ENCODE measurements around the gene TBL3.

DNA sequence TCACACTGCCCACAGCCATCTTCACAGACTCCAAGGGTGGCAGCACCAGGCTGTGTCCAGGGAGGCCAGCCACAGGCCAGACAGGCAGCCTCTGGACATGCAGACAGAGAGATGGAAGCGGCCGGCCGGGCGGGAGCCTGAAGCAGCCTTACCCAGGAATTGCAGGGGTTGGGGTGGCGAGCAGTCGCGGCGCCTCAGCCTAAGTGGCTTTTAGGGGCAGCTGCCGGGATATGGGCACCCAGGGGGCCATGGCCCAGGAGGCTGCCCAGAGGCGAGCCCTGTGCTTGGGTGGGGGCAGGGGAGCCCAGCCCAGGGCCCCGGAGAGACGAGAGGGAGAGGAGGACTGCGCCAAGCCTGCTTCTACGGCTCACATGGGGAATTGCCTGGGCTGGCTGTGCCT, 53.4 kb downstream of the TBL3 start:
- TF ChIP-seq, protein P1, sequence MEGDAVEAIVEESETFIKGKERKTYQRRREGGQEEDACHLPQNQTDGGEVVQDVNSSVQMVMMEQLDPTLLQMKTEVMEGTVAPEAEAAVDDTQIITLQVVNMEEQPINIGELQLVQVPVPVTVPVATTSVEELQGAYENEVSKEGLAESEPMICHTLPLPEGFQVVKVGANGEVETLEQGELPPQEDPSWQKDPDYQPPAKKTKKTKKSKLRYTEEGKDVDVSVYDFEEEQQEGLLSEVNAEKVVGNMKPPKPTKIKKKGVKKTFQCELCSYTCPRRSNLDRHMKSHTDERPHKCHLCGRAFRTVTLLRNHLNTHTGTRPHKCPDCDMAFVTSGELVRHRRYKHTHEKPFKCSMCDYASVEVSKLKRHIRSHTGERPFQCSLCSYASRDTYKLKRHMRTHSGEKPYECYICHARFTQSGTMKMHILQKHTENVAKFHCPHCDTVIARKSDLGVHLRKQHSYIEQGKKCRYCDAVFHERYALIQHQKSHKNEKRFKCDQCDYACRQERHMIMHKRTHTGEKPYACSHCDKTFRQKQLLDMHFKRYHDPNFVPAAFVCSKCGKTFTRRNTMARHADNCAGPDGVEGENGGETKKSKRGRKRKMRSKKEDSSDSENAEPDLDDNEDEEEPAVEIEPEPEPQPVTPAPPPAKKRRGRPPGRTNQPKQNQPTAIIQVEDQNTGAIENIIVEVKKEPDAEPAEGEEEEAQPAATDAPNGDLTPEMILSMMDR (IDR thresholded peaks at IDR 0.05): no peak
- no peak for TF ChIP-seq POLR2A (IDR thresholded peaks at IDR 0.05)

Measured in heart left ventricle (tissue), 13 donors.